Measurements from ENCODE around the gene NTRK2.

The NTRK2 gene

DNA sequence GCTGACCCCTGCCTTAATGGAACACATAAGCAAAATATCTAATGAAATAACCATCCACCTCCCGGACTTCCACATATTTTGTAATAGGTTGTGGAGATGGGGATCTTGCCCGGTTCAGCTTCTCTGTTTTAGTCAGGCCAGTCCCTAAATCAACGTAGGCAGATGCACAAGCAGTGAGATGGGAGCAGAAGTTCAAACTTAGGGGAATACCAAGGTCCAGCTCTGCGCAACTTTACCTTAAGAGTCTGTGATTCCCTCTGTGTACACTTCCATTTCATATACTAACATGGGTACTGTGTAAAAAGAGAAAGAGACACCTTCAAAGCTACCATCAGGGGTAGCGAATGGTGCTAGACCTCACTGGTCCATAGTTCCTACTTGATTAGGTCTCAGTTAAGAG lies 110.9 kb downstream of the NTRK2 start:
- Histone ChIP-seq H3F3A (ENCODE audit: insufficient read depth, low read length) (no peaks in the 10 kb centered on the region), H4K20me1 (ENCODE audit: insufficient read depth, low read length) (no peaks in the 10 kb centered on the region), H3K4me3 (ENCODE audit: low read depth, low read length, poor library complexity, severe bottlenecking) (no peak overlapping the region), H3K36me3 (ENCODE audit: insufficient read depth, low read length) (no peaks in the 10 kb centered on the region), H3K27ac (ENCODE audit: low read depth, low read length, poor library complexity, severe bottlenecking) (no peak overlapping the region), H3K9me3 (ENCODE audit: low read length) (no peaks in the 10 kb centered on the region), H3K9me2 (ENCODE audit: low read depth, low read length) (no peaks in the 10 kb centered on the region), H3K27me3 (ENCODE audit: insufficient read depth, low read length) (no peaks in the 10 kb centered on the region), H3K79me2 (ENCODE audit: insufficient read depth, low read length) (no peaks in the 10 kb centered on the region), H2AFZ (ENCODE audit: low read length) (no peak overlapping the region), H3K9ac (ENCODE audit: low read length) (no peak overlapping the region), H3K4me1 (ENCODE audit: insufficient read depth, low read length, severe bottlenecking) (no peaks in the 10 kb centered on the region), H3K4me2 (ENCODE audit: low read length) (no peak overlapping the region)
- no peak for TF ChIP-seq EZH2 (IDR thresholded peaks at IDR 0.05; ENCODE audit: borderline replicate concordance, low read length)
- TF ChIP-seq, protein P1, sequence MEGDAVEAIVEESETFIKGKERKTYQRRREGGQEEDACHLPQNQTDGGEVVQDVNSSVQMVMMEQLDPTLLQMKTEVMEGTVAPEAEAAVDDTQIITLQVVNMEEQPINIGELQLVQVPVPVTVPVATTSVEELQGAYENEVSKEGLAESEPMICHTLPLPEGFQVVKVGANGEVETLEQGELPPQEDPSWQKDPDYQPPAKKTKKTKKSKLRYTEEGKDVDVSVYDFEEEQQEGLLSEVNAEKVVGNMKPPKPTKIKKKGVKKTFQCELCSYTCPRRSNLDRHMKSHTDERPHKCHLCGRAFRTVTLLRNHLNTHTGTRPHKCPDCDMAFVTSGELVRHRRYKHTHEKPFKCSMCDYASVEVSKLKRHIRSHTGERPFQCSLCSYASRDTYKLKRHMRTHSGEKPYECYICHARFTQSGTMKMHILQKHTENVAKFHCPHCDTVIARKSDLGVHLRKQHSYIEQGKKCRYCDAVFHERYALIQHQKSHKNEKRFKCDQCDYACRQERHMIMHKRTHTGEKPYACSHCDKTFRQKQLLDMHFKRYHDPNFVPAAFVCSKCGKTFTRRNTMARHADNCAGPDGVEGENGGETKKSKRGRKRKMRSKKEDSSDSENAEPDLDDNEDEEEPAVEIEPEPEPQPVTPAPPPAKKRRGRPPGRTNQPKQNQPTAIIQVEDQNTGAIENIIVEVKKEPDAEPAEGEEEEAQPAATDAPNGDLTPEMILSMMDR (IDR thresholded peaks at IDR 0.05; ENCODE audit: low read length), result no peak

DNA sequence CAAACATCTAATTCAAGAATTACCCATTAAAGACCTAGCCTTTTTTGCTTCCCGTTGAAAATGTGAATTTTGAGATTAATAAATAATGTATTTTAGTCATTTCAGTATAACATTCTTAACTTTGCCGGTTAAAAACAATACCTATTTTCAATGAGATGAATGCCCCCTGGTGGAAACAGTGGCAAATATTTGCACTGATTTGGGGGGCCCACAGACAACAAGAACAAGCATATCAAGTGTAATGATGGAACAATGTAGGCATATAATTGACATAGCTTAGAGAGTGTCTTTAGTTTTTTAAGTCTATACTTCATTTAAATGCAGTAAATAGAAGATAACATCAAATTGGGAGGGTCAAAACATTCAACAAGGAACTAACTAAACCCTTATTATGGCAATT lies 111.9 kb downstream of the NTRK2 start:
- Histone ChIP-seq H3K4me1 (ENCODE audit: insufficient read depth, low read length, severe bottlenecking) (no peaks in the 10 kb centered on the region), H3K9me3 (ENCODE audit: low read length) (no peaks in the 10 kb centered on the region), H3K9ac (ENCODE audit: low read length) (no peak overlapping the region), H3K79me2 (ENCODE audit: insufficient read depth, low read length) (no peaks in the 10 kb centered on the region), H3K4me2 (ENCODE audit: low read length) (no peak overlapping the region), H4K20me1 (ENCODE audit: insufficient read depth, low read length) (no peaks in the 10 kb centered on the region), H3K27me3 (ENCODE audit: insufficient read depth, low read length) (no peaks in the 10 kb centered on the region), H3F3A (ENCODE audit: insufficient read depth, low read length) (no peaks in the 10 kb centered on the region), H3K27ac (ENCODE audit: low read depth, low read length, poor library complexity, severe bottlenecking) (no peak overlapping the region), H3K9me2 (ENCODE audit: low read depth, low read length) (no peaks in the 10 kb centered on the region), H3K4me3 (ENCODE audit: low read depth, low read length, poor library complexity, severe bottlenecking) (no peak overlapping the region), H3K36me3 (ENCODE audit: insufficient read depth, low read length) (no peaks in the 10 kb centered on the region), H2AFZ (ENCODE audit: low read length) (no peak overlapping the region)
- TF ChIP-seq EZH2 (IDR thresholded peaks at IDR 0.05; ENCODE audit: borderline replicate concordance, low read length), result no peak
- TF ChIP-seq, protein P1 (IDR thresholded peaks at IDR 0.05; ENCODE audit: low read length), result peak; percentile 64

DNA sequence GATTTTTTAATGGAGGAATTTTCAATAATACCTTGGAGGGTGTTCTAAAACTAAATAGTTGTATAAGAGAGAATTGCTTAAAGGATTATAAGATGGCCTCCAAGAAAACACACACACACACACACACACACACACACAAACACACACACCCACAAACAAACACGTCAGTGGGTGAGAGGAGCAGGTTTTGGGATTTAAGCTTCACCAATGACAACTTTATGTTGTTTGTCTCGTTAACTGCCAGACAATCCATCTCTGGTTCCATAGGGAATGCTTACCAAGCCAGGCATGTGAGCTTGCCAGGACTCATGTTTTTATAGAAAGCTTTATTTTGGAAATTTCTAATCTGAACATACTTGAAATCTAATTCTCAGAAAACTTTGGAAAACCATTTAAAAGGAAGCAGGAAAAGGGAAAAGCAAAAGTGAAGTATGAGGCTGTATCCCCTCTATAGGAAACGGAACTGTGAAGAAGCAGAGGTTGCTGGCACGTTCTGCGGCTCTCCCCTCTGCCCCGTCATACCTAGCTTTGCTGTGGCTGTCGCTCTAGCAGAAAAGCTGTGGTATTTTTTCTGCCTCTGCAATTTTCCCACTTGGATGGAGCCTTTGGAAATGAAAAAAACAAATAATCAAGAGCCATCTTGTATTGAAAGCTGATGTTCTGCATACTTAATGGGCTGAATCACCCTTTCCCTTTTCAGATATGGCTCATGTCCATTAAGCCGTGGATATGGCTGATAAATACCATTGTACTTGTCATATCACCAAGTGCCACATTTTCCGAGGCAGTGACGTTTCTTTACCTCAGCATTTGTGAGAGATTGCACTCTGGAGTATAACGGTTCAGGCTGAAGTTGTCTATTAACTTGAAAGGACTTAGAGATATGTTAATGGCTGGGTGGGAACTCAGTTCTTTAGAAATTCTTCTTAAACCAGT lies 112.7 kb downstream of the NTRK2 start:
- Histone ChIP-seq H3K27ac (ENCODE audit: low read depth, low read length, poor library complexity, severe bottlenecking) (no peak overlapping the region), H3K27me3 (ENCODE audit: insufficient read depth, low read length) (no peaks in the 10 kb centered on the region), H3K36me3 (ENCODE audit: insufficient read depth, low read length) (no peaks in the 10 kb centered on the region), H3K79me2 (ENCODE audit: insufficient read depth, low read length) (no peaks in the 10 kb centered on the region), H3K4me1 (ENCODE audit: insufficient read depth, low read length, severe bottlenecking) (no peaks in the 10 kb centered on the region), H3K9me2 (ENCODE audit: low read depth, low read length) (no peaks in the 10 kb centered on the region), H3K4me2 (ENCODE audit: low read length) (no peak overlapping the region), H2AFZ (ENCODE audit: low read length) (no peak overlapping the region), H4K20me1 (ENCODE audit: insufficient read depth, low read length) (no peaks in the 10 kb centered on the region), H3F3A (ENCODE audit: insufficient read depth, low read length) (no peaks in the 10 kb centered on the region), H3K9me3 (ENCODE audit: low read length) (no peaks in the 10 kb centered on the region), H3K4me3 (ENCODE audit: low read depth, low read length, poor library complexity, severe bottlenecking) (no peak overlapping the region), H3K9ac (ENCODE audit: low read length) (no peak overlapping the region)
- TF ChIP-seq, protein P1 (IDR thresholded peaks at IDR 0.05; ENCODE audit: low read length), result no peak
- TF ChIP-seq EZH2 (IDR thresholded peaks at IDR 0.05; ENCODE audit: borderline replicate concordance, low read length), result no peak
